Lung microvascular endothelial cell (primary cell): Measurements from ENCODE around the gene PGK2. TPM values are rescaled to one million over a fixed set of nuclear protein-coding genes. Genes with fewer than 3 reads are reported as not detected.

ENCODE experiments used
- DNase-seq, 2 donors: peaks; one replicate each; pipeline versions ENCODE4 v3.0.0 to v3.0.0-alpha.2; 2010; ENCODE audit warnings: low read depth in 2 of 2
- total RNA-seq: library from RNA; depleted of rRNA; stranded (reverse); fragments of >200 nt; gene quantifications from 2 replicates; pipeline ENCODE4 v1.2.1, GENCODE V29; 2014

Gene PGK2
- total RNA-seq, 1 donor from 2014 or later: not detected

DNA sequence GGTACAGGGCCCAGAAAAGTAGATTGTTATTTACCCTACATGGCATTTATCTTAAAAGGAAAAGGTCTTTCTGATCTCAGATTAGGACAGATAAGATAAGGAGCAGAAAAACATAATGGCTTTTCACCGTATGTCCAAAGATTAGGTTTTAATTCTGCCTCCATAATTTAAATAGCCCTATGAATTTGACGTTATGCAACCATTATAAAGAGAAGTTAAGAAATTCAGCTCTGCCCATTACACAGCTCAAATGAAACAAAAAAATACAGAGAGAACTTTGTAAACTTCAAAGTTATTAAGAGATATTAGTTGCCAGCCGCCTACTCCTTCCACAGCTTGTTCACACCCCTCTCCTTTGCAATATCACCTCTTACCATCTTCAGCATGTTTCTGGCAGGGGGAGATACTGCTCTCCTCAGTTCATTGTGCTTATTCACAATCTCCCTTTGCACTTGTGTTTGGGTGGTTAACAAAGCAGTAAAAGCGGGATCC, 51.0 kb downstream of the PGK2 start:
- no peak for DNase-seq

Other genes with a start within 250 kb of the PGK2 start
- gene C6orf141, start 236.6 kb downstream of the PGK2 start, total RNA-seq: 21.6 and 61.3 TPM in 2 replicates
- gene RHAG, start 150.4 kb downstream of the PGK2 start, total RNA-seq: not detected in 2 replicates
- gene CRISP2, start 73.7 kb downstream of the PGK2 start, total RNA-seq: not detected in 2 replicates
- not detected in 2 replicates for gene CRISP3, start 42.9 kb downstream of the PGK2 start, total RNA-seq
- not detected in 2 replicates for gene CRISP1, start 79.2 kb upstream of the PGK2 start, total RNA-seq
- gene DEFB114, start 176.9 kb upstream of the PGK2 start, total RNA-seq: not detected in 2 replicates
- not detected in 2 replicates for gene DEFB113, start 182.3 kb upstream of the PGK2 start, total RNA-seq
- not detected in 2 replicates for gene DEFB110, start 234.7 kb upstream of the PGK2 start, total RNA-seq